GM13976 (cell line): Measurements from ENCODE around the gene ZDHHC6.

Experiments
- DNase-seq: peaks from one replicate; pipeline ENCODE4 v3.0.0; 2012; ENCODE audit warnings: low spot score
- CTCF ChIP-seq: IDR thresholded peaks from 2 replicates; pipeline ENCODE4 v1.5.1; 2012; ENCODE audit warnings: borderline replicate concordance, mild to moderate bottlenecking; ENCODE audit not compliant: insufficient read depth; ENCODE audit errors: extremely low read depth, missing control alignments, control extremely low read depth
- in situ Hi-C: fragments of 300-500 bp; cut with MboI; formaldehyde crosslinking; loops from one replicate; pipeline ENCODE4 v1.12.0; 2022; ENCODE audit warnings: low sequenced_read_pairs, mixed read lengths, inconsistent platforms; ENCODE audit not compliant: unreplicated experiment

Gene ZDHHC6

GRCh38 chr10:112446855-112447619 lies at the start of gene ZDHHC6, which contains the start of gene VTI1A:
Gene ZDHHC6 (minus strand): TSS chr10:112446914. CDS start chr10:112445436, 1,478 bp downstream.
Gene VTI1A (plus strand): TSS chr10:112447215. CDS start chr10:112447374, 159 bp downstream.
- DNase-seq: peak; percentile 88
- TF ChIP-seq CTCF: no peak
- in situ Hi-C loops: no loop called here

- no peak for TF ChIP-seq CTCF
- no peak for DNase-seq
- in situ Hi-C loops: loop anchor here (25.0 kb wide), 1 partner anchor 895 kb away; no protein-coding TSS in a partner anchor
Measured at GRCh38 chr10:112492736-112493135, 46.0 kb upstream of the ZDHHC6 start.

- in situ Hi-C loops: loop anchor here (25.0 kb wide), 1 partner anchor 896 kb away; no protein-coding TSS in a partner anchor
- DNase-seq: no peak
- TF ChIP-seq CTCF: no peak
Measured at GRCh38 chr10:112491144-112491543, 44.4 kb upstream of the ZDHHC6 start.

GRCh38 chr10:112490545-112490944 lies 43.8 kb upstream of the ZDHHC6 start:
- in situ Hi-C loops: loop anchor here (25.0 kb wide), 1 partner anchor 897 kb away; no protein-coding TSS in a partner anchor
- no peak for DNase-seq
- TF ChIP-seq CTCF: no peak

- in situ Hi-C loops: loop anchor here (25.0 kb wide), 1 partner anchor 899 kb away; no protein-coding TSS in a partner anchor
- DNase-seq: no peak
- no peak for TF ChIP-seq CTCF
Measured at GRCh38 chr10:112487964-112488363, 41.2 kb upstream of the ZDHHC6 start.

GRCh38 chr10:112484399-112484798 lies 37.7 kb upstream of the ZDHHC6 start:
- no peak for DNase-seq
- no peak for TF ChIP-seq CTCF
- in situ Hi-C loops: loop anchor here (25.0 kb wide), 1 partner anchor 903 kb away; no protein-coding TSS in a partner anchor
